HG03354 (cell line): ENCODE results near the gene PSMA5.
"Not testable (repeated sequence)": the region's sequence is repeated elsewhere in the genome, so short reads cannot be mapped to it uniquely, and the experiment has no call there.

Experiments used
- ATAC-seq: cut with Tn5 transposase; IDR thresholded peaks from one replicate; pipeline ENCODE4 v1.9.1; 2021; ENCODE audit warnings: mild to moderate bottlenecking; ENCODE audit not compliant: unreplicated experiment, poor library complexity, severe bottlenecking

The PSMA5 gene

GRCh38 chr1:109426281-109427170 is at the start of gene PSMA5:
Gene PSMA5 (minus strand): TSS chr1:109426448. CDS start chr1:109426330, 118 bp downstream.
- ATAC-seq: peak; percentile 97

- ATAC-seq: no peak
Observed at GRCh38 chr1:109475261-109475660, 49.0 kb upstream of the PSMA5 start.

GRCh38 chr1:109474697-109475096 is 48.4 kb upstream of the PSMA5 start:
- ATAC-seq: no peak

- ATAC-seq: not testable (repeated sequence)
Observed at GRCh38 chr1:109473284-109474057, 47.2 kb upstream of the PSMA5 start.

GRCh38 chr1:109472779-109473178 is 46.5 kb upstream of the PSMA5 start:
- ATAC-seq: no peak

GRCh38 chr1:109470245-109470644 is 44.0 kb upstream of the PSMA5 start:
- no peak for ATAC-seq

GRCh38 chr1:109468903-109469302 is 42.7 kb upstream of the PSMA5 start:
- ATAC-seq: no peak

- ATAC-seq: no peak
Observed at GRCh38 chr1:109468061-109468460, 41.8 kb upstream of the PSMA5 start.

GRCh38 chr1:109467301-109467777 is 41.1 kb upstream of the PSMA5 start:
- ATAC-seq: no peak

- ATAC-seq: no peak
Observed at GRCh38 chr1:109466452-109467300, 40.4 kb upstream of the PSMA5 start, which contains the start of gene SYPL2. Gene SYPL2 (plus strand): TSS chr1:109466546. CDS start chr1:109466844, 298 bp downstream.

GRCh38 chr1:109466125-109466451 is 39.8 kb upstream of the PSMA5 start:
- ATAC-seq: no peak

- ATAC-seq: no peak
Observed at GRCh38 chr1:109457819-109458218, 31.6 kb upstream of the PSMA5 start.

- no peak for ATAC-seq
Observed at GRCh38 chr1:109454497-109455133, 28.4 kb upstream of the PSMA5 start.

- ATAC-seq: no peak
Observed at GRCh38 chr1:109447524-109447923, 21.3 kb upstream of the PSMA5 start.

- not testable (repeated sequence) for ATAC-seq
Observed at GRCh38 chr1:109445949-109446695, 19.9 kb upstream of the PSMA5 start.

GRCh38 chr1:109444346-109444745 is 18.1 kb upstream of the PSMA5 start:
- no peak for ATAC-seq

- ATAC-seq: no peak
Observed at GRCh38 chr1:109443476-109443875, 17.2 kb upstream of the PSMA5 start.

GRCh38 chr1:109441069-109441468 is 14.8 kb upstream of the PSMA5 start:
- ATAC-seq: no peak
